OCI-LY1 (cell line): ENCODE data around the gene BATF2.

Source experiments
- H2AFZ ChIP-seq: fragments of 200-600 bp; sonication (generic), shearing (Covaris generic); 2 replicates; pipeline ENCODE4 v1.6.0; 2014; ENCODE audit warnings: antibody characterized with exemption, mild to moderate bottlenecking, low read length
- H3F3A ChIP-seq: fragments of 200-600 bp; sonication (generic), shearing (Covaris generic); 2 replicates; pipeline ENCODE4 v1.6.0; 2014; ENCODE audit warnings: mild to moderate bottlenecking, antibody characterized with exemption, low read length, moderate library complexity; ENCODE audit not compliant: insufficient read depth
- H3K27ac ChIP-seq: fragments of 200-600 bp; sonication (generic); 2 replicates; pipeline ENCODE4 v1.5.1; 2014; ENCODE audit warnings: low read length, mixed run types, mild to moderate bottlenecking, low read depth; ENCODE audit not compliant: poor library complexity, severe bottlenecking
- H3K27me3 ChIP-seq: fragments of 200-600 bp; sonication (generic); 2 replicates; pipeline ENCODE4 v1.6.0; 2014; ENCODE audit warnings: antibody characterized with exemption, mild to moderate bottlenecking, low read length, moderate library complexity; ENCODE audit not compliant: insufficient read depth
- H3K36me3 ChIP-seq: fragments of 200-600 bp; sonication (generic); 2 replicates; pipeline ENCODE4 v1.6.1; 2014; ENCODE audit warnings: mild to moderate bottlenecking, antibody characterized with exemption, low read length, moderate library complexity, mixed read lengths; ENCODE audit not compliant: insufficient read depth
- H3K4me1 ChIP-seq: fragments of 200-600 bp; sonication (generic); 2 replicates; pipeline ENCODE4 v1.5.1; 2014; ENCODE audit warnings: mild to moderate bottlenecking, low read length, moderate library complexity; ENCODE audit not compliant: insufficient read depth, severe bottlenecking
- H3K4me2 ChIP-seq: fragments of 200-600 bp; sonication (generic), shearing (Covaris generic); 2 replicates; pipeline ENCODE4 v1.6.1; 2014; ENCODE audit warnings: low read length
- H3K4me3 ChIP-seq: fragments of 200-600 bp; sonication (generic); 2 replicates; pipeline ENCODE4 v1.5.1; 2014; ENCODE audit warnings: low read length, low read depth, mild to moderate bottlenecking, mixed read lengths; ENCODE audit not compliant: poor library complexity, severe bottlenecking
- H3K79me2 ChIP-seq: fragments of 200-600 bp; shearing (Covaris generic); 2 replicates; pipeline ENCODE4 v1.6.1; 2016; ENCODE audit warnings: mixed run types, low read length, mixed read lengths; ENCODE audit not compliant: insufficient read depth
- H3K9ac ChIP-seq: fragments of 200-600 bp; sonication (generic), shearing (Covaris generic); 2 replicates; pipeline ENCODE4 v1.6.1; 2014; ENCODE audit warnings: mild to moderate bottlenecking, low read length, mixed read lengths
- H3K9me2 ChIP-seq: fragments of 200-600 bp; sonication (generic), shearing (Covaris generic); 2 replicates; pipeline ENCODE4 v1.6.1; 2014; ENCODE audit warnings: low read depth, mild to moderate bottlenecking, low read length, mixed read lengths
- H3K9me3 ChIP-seq: fragments of 200-600 bp; shearing (Covaris generic); 2 replicates; pipeline ENCODE4 v1.6.1; 2014; ENCODE audit warnings: low read length, mixed read lengths
- H4K20me1 ChIP-seq: fragments of 200-600 bp; sonication (generic), shearing (Covaris generic); 2 replicates; pipeline ENCODE4 v1.6.0; 2016; ENCODE audit warnings: mild to moderate bottlenecking, low read length; ENCODE audit not compliant: insufficient read depth
- EZH2 ChIP-seq: fragments of 200-600 bp; sonication (generic), shearing (Covaris generic); IDR thresholded peaks from 2 replicates; pipeline ENCODE4 v1.8.0; 2017; ENCODE audit warnings: borderline replicate concordance, mixed run types, mild to moderate bottlenecking, antibody characterized with exemption, low read length, moderate library complexity, mixed read lengths
- TF ChIP-seq, protein P1 (sequence below): fragments of 200-600 bp; sonication (generic), shearing (Covaris generic); IDR thresholded peaks from 2 replicates; pipeline ENCODE4 v1.5.1; 2017; ENCODE audit warnings: mild to moderate bottlenecking, antibody characterized with exemption, low read length, moderate library complexity, mixed read lengths

Gene BATF2

DNA sequence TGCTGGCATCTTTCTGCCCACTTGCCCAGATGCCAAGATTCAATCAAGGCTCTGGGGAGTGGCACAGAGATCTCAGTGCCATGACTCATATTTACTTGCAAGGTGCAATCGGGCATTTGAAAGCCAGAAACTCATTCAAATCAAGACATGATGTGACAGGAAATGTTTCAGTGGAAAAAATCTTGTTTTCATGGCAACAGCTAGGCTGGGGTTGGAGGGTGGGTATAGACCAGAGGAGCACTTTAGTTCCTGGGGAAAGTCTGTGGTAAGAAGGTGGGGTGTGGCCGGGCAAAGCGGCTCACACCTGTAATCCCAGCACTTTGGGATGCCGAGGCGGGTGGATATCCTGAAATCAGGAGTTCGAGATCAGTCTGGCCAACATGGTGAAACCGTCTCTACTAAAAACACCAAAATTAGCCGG, 26.0 kb downstream of the BATF2 start:
- no peaks in the 10 kb centered on the region for H3K9me3 ChIP-seq
- no peak overlapping the region for H3K4me2 ChIP-seq
- H3K9me2 ChIP-seq, result no peaks in the 10 kb centered on the region
- no peak overlapping the region for H2AFZ ChIP-seq
- H3K9ac ChIP-seq, result no peak overlapping the region
- H3K27me3 ChIP-seq, result no peaks in the 10 kb centered on the region
- H4K20me1 ChIP-seq, result no peaks in the 10 kb centered on the region
- H3K27ac ChIP-seq, result no peak overlapping the region
- H3K4me1 ChIP-seq, result peaks cover 34% of the 10 kb centered on the region
- no peak overlapping the region for H3K4me3 ChIP-seq
- H3F3A ChIP-seq, result no peaks in the 10 kb centered on the region
- no peaks in the 10 kb centered on the region for H3K79me2 ChIP-seq
- TF ChIP-seq, protein P1, sequence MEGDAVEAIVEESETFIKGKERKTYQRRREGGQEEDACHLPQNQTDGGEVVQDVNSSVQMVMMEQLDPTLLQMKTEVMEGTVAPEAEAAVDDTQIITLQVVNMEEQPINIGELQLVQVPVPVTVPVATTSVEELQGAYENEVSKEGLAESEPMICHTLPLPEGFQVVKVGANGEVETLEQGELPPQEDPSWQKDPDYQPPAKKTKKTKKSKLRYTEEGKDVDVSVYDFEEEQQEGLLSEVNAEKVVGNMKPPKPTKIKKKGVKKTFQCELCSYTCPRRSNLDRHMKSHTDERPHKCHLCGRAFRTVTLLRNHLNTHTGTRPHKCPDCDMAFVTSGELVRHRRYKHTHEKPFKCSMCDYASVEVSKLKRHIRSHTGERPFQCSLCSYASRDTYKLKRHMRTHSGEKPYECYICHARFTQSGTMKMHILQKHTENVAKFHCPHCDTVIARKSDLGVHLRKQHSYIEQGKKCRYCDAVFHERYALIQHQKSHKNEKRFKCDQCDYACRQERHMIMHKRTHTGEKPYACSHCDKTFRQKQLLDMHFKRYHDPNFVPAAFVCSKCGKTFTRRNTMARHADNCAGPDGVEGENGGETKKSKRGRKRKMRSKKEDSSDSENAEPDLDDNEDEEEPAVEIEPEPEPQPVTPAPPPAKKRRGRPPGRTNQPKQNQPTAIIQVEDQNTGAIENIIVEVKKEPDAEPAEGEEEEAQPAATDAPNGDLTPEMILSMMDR, result no peak
- TF ChIP-seq EZH2, result no peak
- H3K36me3 ChIP-seq, result no peaks in the 10 kb centered on the region

DNA sequence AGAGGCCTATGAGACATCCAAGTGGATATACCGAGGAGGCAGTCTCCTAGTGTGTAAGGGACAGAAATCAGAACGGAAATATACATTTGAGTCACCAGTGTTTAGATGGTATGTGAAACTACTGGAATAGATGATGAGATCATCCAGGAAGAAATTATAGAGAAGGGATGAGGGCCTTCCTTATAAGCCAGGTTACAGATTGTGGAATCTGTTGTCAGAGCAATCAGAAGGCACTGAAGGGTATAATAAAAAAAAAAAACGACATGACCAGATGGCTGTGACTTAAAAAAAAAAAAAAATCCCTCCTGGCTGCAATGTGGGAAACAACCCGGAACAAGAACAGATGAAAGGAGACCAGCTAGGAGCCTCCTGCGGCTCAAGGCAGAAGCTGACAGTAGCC, 27.6 kb downstream of the BATF2 start:
- H3K9me2 ChIP-seq, result no peaks in the 10 kb centered on the region
- no peaks in the 10 kb centered on the region for H3K36me3 ChIP-seq
- no peak overlapping the region for H3K9ac ChIP-seq
- no peaks in the 10 kb centered on the region for H3K79me2 ChIP-seq
- no peaks in the 10 kb centered on the region for H3F3A ChIP-seq
- no peak overlapping the region for H2AFZ ChIP-seq
- peaks cover 28% of the 10 kb centered on the region for H3K4me1 ChIP-seq
- TF ChIP-seq, protein P1, result no peak
- no peak for TF ChIP-seq EZH2
- H3K9me3 ChIP-seq, result no peaks in the 10 kb centered on the region
- no peak overlapping the region for H3K4me2 ChIP-seq
- no peaks in the 10 kb centered on the region for H4K20me1 ChIP-seq
- H3K4me3 ChIP-seq, result no peak overlapping the region
- H3K27me3 ChIP-seq, result no peaks in the 10 kb centered on the region
- no peak overlapping the region for H3K27ac ChIP-seq

DNA sequence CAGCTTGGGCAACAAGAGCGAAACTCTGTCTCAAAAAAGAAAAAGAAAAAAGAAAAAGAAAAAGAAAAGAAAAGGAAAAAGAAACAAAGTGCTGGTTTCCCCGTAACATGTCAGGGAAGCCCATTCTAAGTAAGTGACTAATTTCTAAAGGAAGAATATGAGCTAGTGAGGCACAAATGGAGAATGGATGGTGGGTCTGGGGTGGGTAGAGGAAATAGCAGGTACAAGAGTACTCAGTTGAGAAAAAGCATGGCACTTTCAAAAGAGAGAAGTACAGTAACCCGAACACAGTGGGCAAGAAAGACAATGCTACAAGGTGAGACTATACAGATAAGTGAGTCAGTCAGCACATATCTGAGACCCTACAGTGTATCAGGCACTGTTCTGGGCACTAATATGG, 29.4 kb downstream of the BATF2 start:
- H3K4me3 ChIP-seq, result no peak overlapping the region
- H2AFZ ChIP-seq, result no peak overlapping the region
- no peaks in the 10 kb centered on the region for H3K79me2 ChIP-seq
- H3K4me1 ChIP-seq, result peaks cover 19% of the 10 kb centered on the region
- no peak overlapping the region for H3K9ac ChIP-seq
- H3K9me2 ChIP-seq, result no peaks in the 10 kb centered on the region
- H3K9me3 ChIP-seq, result no peaks in the 10 kb centered on the region
- H3K4me2 ChIP-seq, result no peak overlapping the region
- no peaks in the 10 kb centered on the region for H4K20me1 ChIP-seq
- H3K27ac ChIP-seq, result no peak overlapping the region
- no peaks in the 10 kb centered on the region for H3K36me3 ChIP-seq
- TF ChIP-seq EZH2, result no peak
- TF ChIP-seq, protein P1, result no peak
- no peaks in the 10 kb centered on the region for H3F3A ChIP-seq
- no peaks in the 10 kb centered on the region for H3K27me3 ChIP-seq
